22Rv1 (cell line): ENCODE results near the gene VDAC2.

Experiments used
- ZFX ChIP-seq: fragments of 450-650 bp; IDR thresholded peaks from 2 replicates; pipeline ENCODE4 v1.6.1; 2017; ENCODE audit warnings: antibody characterized with exemption, borderline replicate concordance
- TF ChIP-seq, protein P1 (sequence below): fragments of 450-650 bp; IDR thresholded peaks from 2 replicates; pipeline ENCODE4 v1.5.1; 2017; ENCODE audit warnings: mild to moderate bottlenecking

DNA sequence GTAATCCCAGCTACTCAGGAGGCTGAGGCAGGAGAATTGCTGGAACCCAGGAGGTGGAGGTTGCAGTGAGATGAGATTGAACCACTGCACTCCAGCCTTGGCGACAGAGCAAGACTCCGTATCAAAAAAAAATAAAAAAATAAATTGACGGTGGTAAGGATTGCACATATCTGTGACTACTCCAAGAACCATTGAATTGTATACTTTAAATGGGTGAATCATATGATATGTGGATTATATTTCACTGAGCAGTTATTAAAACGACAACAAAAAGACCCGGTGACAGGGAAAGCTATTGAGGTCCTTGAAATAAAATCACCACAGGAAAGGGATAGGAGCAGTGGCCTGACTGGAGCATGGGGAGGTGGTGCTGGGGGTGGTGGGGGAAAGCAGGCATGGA lies 56.3 kb downstream of the VDAC2 start:
- TF ChIP-seq, protein P1, sequence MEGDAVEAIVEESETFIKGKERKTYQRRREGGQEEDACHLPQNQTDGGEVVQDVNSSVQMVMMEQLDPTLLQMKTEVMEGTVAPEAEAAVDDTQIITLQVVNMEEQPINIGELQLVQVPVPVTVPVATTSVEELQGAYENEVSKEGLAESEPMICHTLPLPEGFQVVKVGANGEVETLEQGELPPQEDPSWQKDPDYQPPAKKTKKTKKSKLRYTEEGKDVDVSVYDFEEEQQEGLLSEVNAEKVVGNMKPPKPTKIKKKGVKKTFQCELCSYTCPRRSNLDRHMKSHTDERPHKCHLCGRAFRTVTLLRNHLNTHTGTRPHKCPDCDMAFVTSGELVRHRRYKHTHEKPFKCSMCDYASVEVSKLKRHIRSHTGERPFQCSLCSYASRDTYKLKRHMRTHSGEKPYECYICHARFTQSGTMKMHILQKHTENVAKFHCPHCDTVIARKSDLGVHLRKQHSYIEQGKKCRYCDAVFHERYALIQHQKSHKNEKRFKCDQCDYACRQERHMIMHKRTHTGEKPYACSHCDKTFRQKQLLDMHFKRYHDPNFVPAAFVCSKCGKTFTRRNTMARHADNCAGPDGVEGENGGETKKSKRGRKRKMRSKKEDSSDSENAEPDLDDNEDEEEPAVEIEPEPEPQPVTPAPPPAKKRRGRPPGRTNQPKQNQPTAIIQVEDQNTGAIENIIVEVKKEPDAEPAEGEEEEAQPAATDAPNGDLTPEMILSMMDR: no peak
- TF ChIP-seq ZFX: no peak
